ENCODE results near the gene RPS21. TPM values are rescaled to one million over a fixed set of nuclear protein-coding genes. Genes with fewer than 3 reads are reported as not detected.

RPS21 gene
- total and polyA plus RNA-seq, 2 of the 13 experiments (the other 11 are each of a cell fraction or from before 2014, with no cell fraction given) = 2,647 to 11,063 TPM

GRCh38 chr20:62370115-62370806, 16.6 kb upstream of the RPS21 start (continued):
- TF ChIP-seq POGK (CRISPR knock-in tag; conservative IDR thresholded peaks at IDR 0.05) (no peak), RNF219 (CRISPR knock-in tag; IDR thresholded peaks at IDR 0.05) (no peak), ARNT (IDR thresholded peaks at IDR 0.05) (no peak), WIZ (CRISPR knock-in tag; IDR thresholded peaks at IDR 0.05) (0 out of 2 replicates have a peak, but pooled peaks have one; percentile 65), ZNF383 (CRISPR knock-in tag; IDR thresholded peaks at IDR 0.05; ENCODE audit: borderline replicate concordance) (no peak), HNF1A (IDR thresholded peaks at IDR 0.05; ENCODE audit: low read depth) (no peak), HNF1A (CRISPR knock-in tag; IDR thresholded peaks at IDR 0.05; ENCODE audit: borderline replicate concordance) (peak; percentile 12; the same call in 1 of the 2 replicates), KAT7 (CRISPR knock-in tag; IDR thresholded peaks at IDR 0.05; ENCODE audit: borderline replicate concordance) (no peak), TCF7 (IDR thresholded peaks at IDR 0.05; ENCODE audit: low read depth) (no peak), NCOA2 (CRISPR knock-in tag; IDR thresholded peaks at IDR 0.05) (no peak), AGO1 (IDR thresholded peaks at IDR 0.05; ENCODE audit: low read depth, low read length, poor library complexity, severe bottlenecking) (no peak), MIER2 (CRISPR knock-in tag; IDR thresholded peaks at IDR 0.05) (no peak), ZC3H13 (CRISPR knock-in tag; IDR thresholded peaks at IDR 0.05) (peak; percentile 58; the same call in 1 of the 2 replicates), RAD21 (CRISPR knock-in tag; IDR thresholded peaks at IDR 0.05) (no peak), ZNF292 (CRISPR knock-in tag; IDR thresholded peaks at IDR 0.05; ENCODE audit: borderline replicate concordance, low read depth) (no peak), THAP9 (CRISPR knock-in tag; IDR thresholded peaks at IDR 0.05; ENCODE audit: borderline replicate concordance) (no peak), TP53 (CRISPR knock-in tag; conservative IDR thresholded peaks at IDR 0.05) (no peak), ZKSCAN5 (CRISPR knock-in tag; IDR thresholded peaks at IDR 0.05) (0 out of 2 replicates have a peak, but pooled peaks have one; percentile 11)

Measured in HepG2 (cell line).